ENCODE data around the gene TMEM88.

DNA sequence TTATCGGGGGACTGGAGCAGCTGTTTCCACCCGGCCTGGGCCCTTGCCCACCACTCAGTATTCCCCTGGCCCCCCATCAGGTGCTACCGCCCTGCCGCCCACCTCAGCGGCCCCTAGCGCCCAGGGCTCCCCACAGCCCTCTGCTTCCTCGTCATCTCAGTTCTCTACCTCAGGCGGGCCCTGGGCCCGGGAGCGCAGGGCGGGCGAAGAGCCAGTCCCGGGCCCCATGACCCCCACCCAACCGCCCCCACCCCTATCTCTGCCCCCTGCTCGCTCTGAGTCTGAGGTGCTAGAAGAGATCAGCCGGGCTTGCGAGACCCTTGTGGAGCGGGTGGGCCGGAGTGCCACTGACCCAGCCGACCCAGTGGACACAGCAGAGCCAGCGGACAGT lies 6.1 kb upstream of the TMEM88 start:
- TF ChIP-seq, protein P1, sequence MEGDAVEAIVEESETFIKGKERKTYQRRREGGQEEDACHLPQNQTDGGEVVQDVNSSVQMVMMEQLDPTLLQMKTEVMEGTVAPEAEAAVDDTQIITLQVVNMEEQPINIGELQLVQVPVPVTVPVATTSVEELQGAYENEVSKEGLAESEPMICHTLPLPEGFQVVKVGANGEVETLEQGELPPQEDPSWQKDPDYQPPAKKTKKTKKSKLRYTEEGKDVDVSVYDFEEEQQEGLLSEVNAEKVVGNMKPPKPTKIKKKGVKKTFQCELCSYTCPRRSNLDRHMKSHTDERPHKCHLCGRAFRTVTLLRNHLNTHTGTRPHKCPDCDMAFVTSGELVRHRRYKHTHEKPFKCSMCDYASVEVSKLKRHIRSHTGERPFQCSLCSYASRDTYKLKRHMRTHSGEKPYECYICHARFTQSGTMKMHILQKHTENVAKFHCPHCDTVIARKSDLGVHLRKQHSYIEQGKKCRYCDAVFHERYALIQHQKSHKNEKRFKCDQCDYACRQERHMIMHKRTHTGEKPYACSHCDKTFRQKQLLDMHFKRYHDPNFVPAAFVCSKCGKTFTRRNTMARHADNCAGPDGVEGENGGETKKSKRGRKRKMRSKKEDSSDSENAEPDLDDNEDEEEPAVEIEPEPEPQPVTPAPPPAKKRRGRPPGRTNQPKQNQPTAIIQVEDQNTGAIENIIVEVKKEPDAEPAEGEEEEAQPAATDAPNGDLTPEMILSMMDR (IDR thresholded peaks at IDR 0.05), result no peak
- no peak for TF ChIP-seq EZH2 (IDR thresholded peaks at IDR 0.05)
- no peak for TF ChIP-seq EZH2phosphoT487 (IDR thresholded peaks at IDR 0.05)

Data from neural progenitor cell (in vitro differentiated cells).